ENCODE results near the gene KEAP1. TPM values are rescaled to one million over a fixed set of nuclear protein-coding genes. Genes with fewer than 3 reads are reported as not detected.

The KEAP1 gene
- total and polyA plus RNA-seq, 2 of the 8 experiments (the other 6 are each of a cell fraction or from before 2014, with no cell fraction given), result 80.6 to 106 TPM

- no peak overlapping the region for H2BK120ac ChIP-seq (replicated peaks; ENCODE audit: low read depth, low read length)
- H3K36me3 ChIP-seq (ENCODE audit: control insufficient read depth in 2 of 4, insufficient read depth in 4 of 4, low read length in 3 of 4), result peaks cover 16 to 53% (median 42%) of the 10 kb centered on the region in 4 experiments
- no peaks in the 10 kb centered on the region for H3K9me3 ChIP-seq (ENCODE audit: insufficient read depth in 2 of 2, low read depth in 1 of 2, low read length in 1 of 2)
- H3K23me2 ChIP-seq (ENCODE audit: low read depth, low read length), result no peaks in the 10 kb centered on the region
- WGBS, 2 experiments (ENCODE audit: extremely low coverage in 1 of 2, insufficient coverage in 1 of 2, insufficient read length in 1 of 2, insufficient replicate concordance in 2 of 2, low coverage in 1 of 2, low lambda C conversion rate in 2 of 2, missing lambda C conversion rate in 1 of 2), result 96% methylated on average over 34 of the region's 43 CpGs; no CpG with 5 or more reads in 1 of the 2 experiments
- no peak overlapping the region for H2AFZ ChIP-seq (ENCODE audit: low read length)
- POLR2A ChIA-PET (ENCODE audit: partially characterized antibody), result interaction anchor here (0.6 to 1.6 kb wide), 3 partner anchors 11 to 135 kb away, joined by 3 to 6 read pairs (median 3); no protein-coding TSS in a partner anchor
- H3K14ac ChIP-seq (ENCODE audit: insufficient read length), result no peak overlapping the region
- H4K20me1 ChIP-seq (replicated peaks in 1 of 2; ENCODE audit: control insufficient read depth in 1 of 2, insufficient read depth in 2 of 2, low read length in 2 of 2), result peaks cover 2 to 14% of the 10 kb centered on the region in 2 experiments
- H4K91ac ChIP-seq (replicated peaks; ENCODE audit: insufficient read length, low read length), result no peak overlapping the region
- H4K5ac ChIP-seq (ENCODE audit: insufficient read length, low read depth, low read length), result no peak overlapping the region
- no peak overlapping the region for H2BK5ac ChIP-seq (ENCODE audit: low read depth, low read length)
- no peak overlapping the region for H2BK12ac ChIP-seq (ENCODE audit: low read depth, low read length)
- H3K27ac ChIP-seq (ENCODE audit: low read depth, low read length), result no peak overlapping the region
- H2BK20ac ChIP-seq (ENCODE audit: low read length), result no peak overlapping the region
- H3K23ac ChIP-seq (ENCODE audit: insufficient read length), result no peak overlapping the region
- peaks cover 3% of the 10 kb centered on the region for H3K79me1 ChIP-seq (ENCODE audit: low read depth, low read length)
- H2BK15ac ChIP-seq (ENCODE audit: low read length), result no peak overlapping the region
- H3K4me2 ChIP-seq (ENCODE audit: insufficient read depth in 1 of 2, low read depth in 2 of 2, low read length in 2 of 2), result no peak overlapping the region
- H2AK5ac ChIP-seq (ENCODE audit: low read depth, low read length), result no peak overlapping the region
- H3K4ac ChIP-seq (replicated peaks; ENCODE audit: insufficient read length, low read depth, low read length), result no peak overlapping the region
- H3K4me3 ChIP-seq (ENCODE audit: extremely low read depth in 1 of 4, insufficient read depth in 2 of 4, low read depth in 3 of 4, low read length in 4 of 4), result no peak overlapping the region
- peaks cover 0 to 24% of the 10 kb centered on the region in 2 experiments; a peak in 2 of 4 replicates for H3K79me2 ChIP-seq (ENCODE audit: control insufficient read depth in 1 of 2, insufficient read depth in 2 of 2, low read length in 2 of 2)
- no peak overlapping the region for H3K18ac ChIP-seq (ENCODE audit: extremely low read depth, low read length)
- no peak overlapping the region for H3K9ac ChIP-seq (replicated peaks in 1 of 4; ENCODE audit: extremely low read depth in 1 of 4, low read depth in 3 of 4, low read length in 3 of 4)
- CTCF ChIA-PET (ENCODE audit: partially characterized antibody), result interaction anchor here (0.7 to 10.7 kb wide), 18 partner anchors 7 to 373 kb away, joined by 3 to 78 read pairs (median 5); no protein-coding TSS in a partner anchor
- no peak overlapping the region for H3K56ac ChIP-seq (replicated peaks; ENCODE audit: insufficient read length, low read depth, low read length)
- no peak for FAIRE-seq
- DNase-seq (ENCODE audit: low read depth in 1 of 2, low spot score in 2 of 2), result no peak
- H3K4me1 ChIP-seq (replicated peaks in 1 of 4; ENCODE audit: control insufficient read depth in 3 of 4, insufficient read depth in 4 of 4, low read length in 3 of 4), result no peaks in the 10 kb centered on the region
- no peaks in the 10 kb centered on the region for H3K27me3 ChIP-seq (replicated peaks in 1 of 4; ENCODE audit: control insufficient read depth in 3 of 4, extremely low read depth in 1 of 4, insufficient read depth in 3 of 4, low read length in 3 of 4)
- 0 out of 2 replicates have a peak overlapping the region, but pooled peaks have one; percentile 81 for H4K8ac ChIP-seq (ENCODE audit: extremely low read depth, insufficient read depth, low read length)
- TF ChIP-seq TEAD4 (IDR thresholded peaks at IDR 0.05; ENCODE audit: low read depth, low read length) (no peak), FOSL1 (IDR thresholded peaks at IDR 0.05; ENCODE audit: insufficient read depth, low read depth, low read length) (no peak), CBX8 (IDR thresholded peaks at IDR 0.05; ENCODE audit: borderline replicate concordance, low read depth, low read length) (no peak), EP300 (IDR thresholded peaks at IDR 0.05; ENCODE audit: borderline replicate concordance in 1 of 2, low read depth in 2 of 2, low read length in 2 of 2) (no peak), CTCF (IDR thresholded peaks at IDR 0.05; ENCODE audit: control extremely low read depth in 1 of 3, insufficient read depth in 1 of 3, low read depth in 1 of 3, low read length in 3 of 3) (no peak), KDM5A (IDR thresholded peaks at IDR 0.05; ENCODE audit: low read length) (no peak), RXRA (IDR thresholded peaks at IDR 0.05; ENCODE audit: insufficient read depth, low read depth, low read length) (no peak), SIRT6 (IDR thresholded peaks at IDR 0.05; ENCODE audit: low read length) (no peak), CHD2 (IDR thresholded peaks at IDR 0.05; ENCODE audit: low read length) (no peak), POLR2A (IDR thresholded peaks at IDR 0.05; ENCODE audit: control extremely low read depth in 1 of 2, low read depth in 2 of 2, low read length in 2 of 2) (no peak), TCF12 (IDR thresholded peaks at IDR 0.05; ENCODE audit: low read depth, low read length) (no peak)
These were observed 11.6 kb downstream of the KEAP1 start for GRCh38 chr19:10491472-10492047.

Measured in H1 (cell line).